Activated naive CD4-positive, alpha-beta T cell (primary cell): ENCODE measurements around the gene NT5DC4.

Experiments used
- DNase-seq, 4 experiments: peaks; one replicate each; lab custom pipeline; 2025; lab: John Stamatoyannopoulos, UW

Gene NT5DC4

GRCh38 chr2:112723995-112724394, 3.2 kb downstream of the NT5DC4 start:
- DNase-seq: no peak

- no peak for DNase-seq
These were observed 4.0 kb downstream of the NT5DC4 start for GRCh38 chr2:112724591-112725525.

GRCh38 chr2:112725545-112726457, 5.0 kb downstream of the NT5DC4 start:
- DNase-seq: no peak

- peak; percentile 52 to 81 (median 68) for DNase-seq
These were observed 5.8 kb downstream of the NT5DC4 start for GRCh38 chr2:112726487-112727190.

- no peak for DNase-seq
These were observed 6.6 kb downstream of the NT5DC4 start for GRCh38 chr2:112727276-112728028.

GRCh38 chr2:112728029-112728362, 7.2 kb downstream of the NT5DC4 start:
- DNase-seq: no peak

- DNase-seq: no peak
These were observed 7.8 kb downstream of the NT5DC4 start for GRCh38 chr2:112728378-112729175.

GRCh38 chr2:112730216-112730615, 9.4 kb downstream of the NT5DC4 start:
- no peak for DNase-seq

- no peak for DNase-seq
These were observed 10.0 kb downstream of the NT5DC4 start for GRCh38 chr2:112730791-112731190.

- DNase-seq: no peak
These were observed 10.7 kb downstream of the NT5DC4 start for GRCh38 chr2:112731479-112731878.

GRCh38 chr2:112733456-112733855, 12.6 kb downstream of the NT5DC4 start:
- DNase-seq: no peak

GRCh38 chr2:112733871-112734270, 13.1 kb downstream of the NT5DC4 start:
- DNase-seq: no peak

- DNase-seq: no peak
These were observed 16.9 kb downstream of the NT5DC4 start for GRCh38 chr2:112737542-112738232.

GRCh38 chr2:112740527-112740926, 19.7 kb downstream of the NT5DC4 start:
- DNase-seq: no peak

- DNase-seq: peak; percentile 42 to 70 (median 60)
These were observed 29.1 kb downstream of the NT5DC4 start for GRCh38 chr2:112749755-112750559.

GRCh38 chr2:112750560-112750843, 29.7 kb downstream of the NT5DC4 start:
- no peak for DNase-seq

- no peak for DNase-seq
These were observed 30.8 kb downstream of the NT5DC4 start for GRCh38 chr2:112751451-112752197.

- no peak for DNase-seq
These were observed 31.8 kb downstream of the NT5DC4 start for GRCh38 chr2:112752667-112753066.

GRCh38 chr2:112754564-112754963, 33.7 kb downstream of the NT5DC4 start:
- DNase-seq: no peak
